IPS-18a (cell line): ENCODE results near the gene ATP6V0A1.

Experiments
- H3K27ac ChIP-seq: one replicate; pipeline ENCODE4 v1.5.1; 2013; ENCODE audit warnings: low read length
- H3K27me3 ChIP-seq: one replicate; pipeline ENCODE4 v1.6.1; 2013; ENCODE audit warnings: mild to moderate bottlenecking, low read length; ENCODE audit not compliant: control insufficient read depth, insufficient read depth
- H3K36me3 ChIP-seq: one replicate; pipeline ENCODE4 v1.6.1; 2013; ENCODE audit warnings: low read depth, low read length; ENCODE audit not compliant: control insufficient read depth
- H3K4me1 ChIP-seq: one replicate; pipeline ENCODE4 v1.6.1; 2013; ENCODE audit warnings: low read depth, low read length; ENCODE audit not compliant: control insufficient read depth
- H3K4me3 ChIP-seq: one replicate; pipeline ENCODE4 v1.5.1; 2013; ENCODE audit warnings: low read length
- H3K9ac ChIP-seq: one replicate; pipeline ENCODE4 v1.6.1; 2013; ENCODE audit warnings: mild to moderate bottlenecking, low read length, moderate library complexity
- H3K9me3 ChIP-seq: one replicate; pipeline ENCODE4 v1.6.1; 2013; ENCODE audit warnings: low read depth, low read length; ENCODE audit not compliant: control insufficient read depth

ATP6V0A1 gene

DNA sequence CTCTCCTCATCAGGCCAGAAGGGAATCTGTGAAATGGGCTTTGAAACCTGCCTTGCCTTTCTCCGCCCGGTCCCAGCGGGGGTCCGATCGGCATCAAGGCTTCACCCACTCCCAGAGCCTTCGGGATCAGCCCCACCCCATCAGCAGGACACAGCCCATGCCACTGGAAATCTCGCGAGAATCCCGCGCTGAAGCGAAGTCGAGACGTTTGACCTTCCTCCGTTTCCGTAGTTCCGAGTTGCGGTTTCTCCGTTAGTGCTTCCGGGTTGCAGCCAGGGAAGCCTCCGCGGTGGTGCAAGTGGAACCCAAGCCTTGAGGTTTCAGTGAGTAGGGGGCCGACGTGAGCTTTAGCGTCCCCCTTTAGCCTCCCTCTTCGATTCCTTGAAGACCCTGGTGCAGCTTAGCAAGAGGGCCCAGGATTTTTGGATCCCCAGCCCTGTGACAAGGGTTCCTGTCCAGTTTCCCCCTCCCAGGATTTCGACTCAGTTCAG is 103.3 kb downstream of the ATP6V0A1 start, which contains the start of gene COASY:
Gene COASY, plus strand, starts transcription at position 252 of the 491 bp plus-strand sequence. CDS start 475 bp downstream, outside the sequence.
- H3K9me3 ChIP-seq: no peaks in the 10 kb centered on the region
- peaks cover 7% of the 10 kb centered on the region for H3K4me1 ChIP-seq
- no peaks in the 10 kb centered on the region for H3K27me3 ChIP-seq
- H3K36me3 ChIP-seq: peaks cover 14% of the 10 kb centered on the region
- no peak within 1 kb of the TSS for H3K27ac ChIP-seq
- H3K9ac ChIP-seq: peak within 1 kb of the TSS; percentile 83
- H3K4me3 ChIP-seq: peak within 1 kb of the TSS; percentile 85

GRCh38 chr17:42562388-42563142 is 103.9 kb downstream of the ATP6V0A1 start:
- no peak overlapping the region for H3K27ac ChIP-seq
- H3K9me3 ChIP-seq: no peaks in the 10 kb centered on the region
- H3K27me3 ChIP-seq: no peaks in the 10 kb centered on the region
- H3K4me3 ChIP-seq: peak overlapping the region; percentile 85
- peak overlapping the region; percentile 83 for H3K9ac ChIP-seq
- peaks cover 14% of the 10 kb centered on the region for H3K36me3 ChIP-seq
- peaks cover 7% of the 10 kb centered on the region for H3K4me1 ChIP-seq

DNA sequence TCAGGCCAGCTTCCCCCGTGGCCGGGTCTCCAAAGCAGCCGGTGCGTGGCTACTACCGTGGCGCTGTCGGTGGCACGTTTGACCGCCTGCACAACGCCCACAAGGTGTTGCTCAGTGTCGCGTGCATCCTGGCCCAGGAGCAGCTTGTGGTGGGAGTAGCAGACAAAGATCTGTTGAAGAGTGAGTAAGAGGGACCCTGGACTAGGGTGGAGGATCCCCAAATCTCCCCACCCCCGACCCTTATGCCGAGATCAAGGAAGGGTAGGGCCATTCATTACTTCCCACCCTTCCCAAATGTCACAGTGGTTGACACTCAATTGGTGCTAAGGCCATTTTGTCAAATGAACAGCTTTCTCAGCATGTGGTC is 104.4 kb downstream of the ATP6V0A1 start:
- H3K9ac ChIP-seq: peak overlapping the region; percentile 83
- peaks cover 7% of the 10 kb centered on the region for H3K4me1 ChIP-seq
- peaks cover 14% of the 10 kb centered on the region for H3K36me3 ChIP-seq
- no peaks in the 10 kb centered on the region for H3K9me3 ChIP-seq
- H3K27ac ChIP-seq: no peak overlapping the region
- peak overlapping the region; percentile 85 for H3K4me3 ChIP-seq
- no peaks in the 10 kb centered on the region for H3K27me3 ChIP-seq

DNA sequence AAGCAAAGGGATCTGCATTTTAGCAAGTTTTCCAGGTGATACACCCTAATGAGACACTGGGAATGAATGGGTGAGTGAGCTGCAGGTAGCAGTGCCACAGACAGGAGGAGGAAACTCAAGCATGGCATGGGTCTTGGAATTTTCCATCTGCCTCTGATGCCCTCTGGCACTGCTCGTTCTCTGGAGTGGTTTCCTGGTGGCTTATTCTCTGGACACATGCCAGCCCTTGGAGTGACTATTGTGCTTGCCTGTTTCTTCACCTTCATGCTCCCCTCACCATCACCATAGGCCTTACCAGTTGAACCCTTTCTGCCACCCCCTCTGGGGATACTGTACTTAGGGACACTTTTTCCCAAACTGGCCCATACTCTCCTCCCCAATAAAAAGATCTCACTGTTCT is 104.9 kb downstream of the ATP6V0A1 start:
- peaks cover 16% of the 10 kb centered on the region for H3K36me3 ChIP-seq
- H3K9me3 ChIP-seq: no peaks in the 10 kb centered on the region
- no peak overlapping the region for H3K27ac ChIP-seq
- H3K4me1 ChIP-seq: peaks cover 7% of the 10 kb centered on the region
- no peak overlapping the region for H3K9ac ChIP-seq
- H3K27me3 ChIP-seq: no peaks in the 10 kb centered on the region
- H3K4me3 ChIP-seq: peak overlapping the region; percentile 85

- Histone ChIP-seq H3K27me3 (no peaks in the 10 kb centered on the region), H3K4me1 (peaks cover 7% of the 10 kb centered on the region), H3K36me3 (peaks cover 20% of the 10 kb centered on the region), H3K4me3 (no peak overlapping the region), H3K27ac (no peak overlapping the region), H3K9me3 (no peaks in the 10 kb centered on the region), H3K9ac (no peak overlapping the region)
Observed at GRCh38 chr17:42563950-42564349, 105.3 kb downstream of the ATP6V0A1 start.

DNA sequence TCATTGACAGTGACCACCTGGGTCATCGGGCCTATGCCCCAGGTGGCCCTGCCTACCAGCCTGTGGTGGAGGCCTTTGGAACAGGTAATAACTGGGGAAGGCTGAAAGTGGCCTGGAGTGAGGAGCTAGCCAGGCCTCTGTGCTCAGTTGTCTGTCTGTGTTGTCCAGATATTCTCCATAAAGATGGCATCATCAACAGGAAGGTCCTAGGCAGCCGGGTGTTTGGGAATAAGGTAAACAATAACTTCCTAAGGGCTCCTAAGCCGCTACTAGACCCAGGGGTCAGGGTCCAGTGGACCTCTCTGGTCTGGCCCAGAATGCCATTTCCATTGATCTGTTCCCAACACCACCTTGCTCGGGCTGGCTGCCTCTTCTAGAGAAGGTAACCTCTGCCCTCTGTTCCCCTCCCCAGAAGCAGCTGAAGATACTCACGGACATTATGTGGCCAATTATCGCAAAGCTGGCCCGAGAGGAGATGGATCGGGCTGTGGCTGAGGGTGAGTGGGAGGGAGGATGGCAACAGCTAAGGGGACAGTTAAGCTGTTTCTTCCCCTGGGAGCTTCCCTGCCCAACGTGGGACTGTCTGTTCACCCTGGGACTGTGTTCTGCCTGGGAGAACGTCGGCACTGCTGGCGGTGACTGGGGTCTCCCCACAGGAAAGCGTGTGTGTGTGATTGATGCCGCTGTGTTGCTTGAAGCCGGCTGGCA is 106.3 kb downstream of the ATP6V0A1 start:
- H3K27ac ChIP-seq: no peak overlapping the region
- H3K4me1 ChIP-seq: peaks cover 7% of the 10 kb centered on the region
- H3K36me3 ChIP-seq: peaks cover 30% of the 10 kb centered on the region

DNA sequence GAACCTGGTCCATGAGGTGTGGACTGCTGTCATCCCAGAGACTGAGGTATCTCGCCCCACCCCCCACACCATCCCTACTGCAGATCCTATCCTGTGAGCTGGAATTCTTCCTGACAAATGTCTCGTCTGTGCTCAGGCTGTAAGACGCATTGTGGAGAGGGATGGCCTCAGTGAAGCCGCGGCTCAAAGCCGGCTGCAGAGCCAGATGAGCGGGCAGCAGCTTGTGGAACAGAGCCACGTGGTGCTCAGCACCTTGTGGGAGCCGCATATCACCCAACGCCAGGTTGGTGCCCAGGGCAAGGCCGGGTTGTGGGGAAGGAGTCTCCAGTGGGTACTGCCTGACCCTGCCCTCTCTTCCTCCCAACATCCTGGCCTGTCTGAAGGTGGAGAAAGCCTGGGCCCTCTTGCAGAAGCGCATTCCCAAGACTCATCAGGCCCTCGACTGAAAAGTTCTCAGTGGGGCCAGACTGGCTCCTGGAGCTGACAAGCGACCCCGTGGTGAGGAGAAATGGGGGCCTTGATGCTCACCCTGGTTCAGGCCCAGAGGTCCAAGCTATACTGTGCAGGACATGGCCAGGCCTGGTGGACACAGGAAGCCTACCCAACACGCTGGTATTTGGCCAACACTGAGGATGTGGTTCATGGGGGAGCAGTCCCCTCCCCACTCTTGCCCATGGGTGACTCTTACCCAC is 107.0 kb downstream of the ATP6V0A1 start:
- H3K27ac ChIP-seq: no peak overlapping the region
- peaks cover 7% of the 10 kb centered on the region for H3K4me1 ChIP-seq
- H3K36me3 ChIP-seq: peaks cover 36% of the 10 kb centered on the region
- no peaks in the 10 kb centered on the region for H3K9me3 ChIP-seq
- H3K4me3 ChIP-seq: no peak overlapping the region
- no peak overlapping the region for H3K9ac ChIP-seq
- no peaks in the 10 kb centered on the region for H3K27me3 ChIP-seq

More for the DNA sequence above, 106.3 kb downstream of the ATP6V0A1 start:
- Histone ChIP-seq H3K27me3 (no peaks in the 10 kb centered on the region), H3K9ac (no peak overlapping the region), H3K4me3 (no peak overlapping the region), H3K9me3 (no peaks in the 10 kb centered on the region)

GRCh38 chr17:42566215-42566882 is 107.7 kb downstream of the ATP6V0A1 start:
- Histone ChIP-seq H3K27ac (no peak overlapping the region), H3K36me3 (peaks cover 42% of the 10 kb centered on the region), H3K27me3 (no peaks in the 10 kb centered on the region), H3K4me3 (peak overlapping the region; percentile 56), H3K9ac (peak overlapping the region; percentile 69), H3K4me1 (peaks cover 7% of the 10 kb centered on the region), H3K9me3 (no peaks in the 10 kb centered on the region)

DNA sequence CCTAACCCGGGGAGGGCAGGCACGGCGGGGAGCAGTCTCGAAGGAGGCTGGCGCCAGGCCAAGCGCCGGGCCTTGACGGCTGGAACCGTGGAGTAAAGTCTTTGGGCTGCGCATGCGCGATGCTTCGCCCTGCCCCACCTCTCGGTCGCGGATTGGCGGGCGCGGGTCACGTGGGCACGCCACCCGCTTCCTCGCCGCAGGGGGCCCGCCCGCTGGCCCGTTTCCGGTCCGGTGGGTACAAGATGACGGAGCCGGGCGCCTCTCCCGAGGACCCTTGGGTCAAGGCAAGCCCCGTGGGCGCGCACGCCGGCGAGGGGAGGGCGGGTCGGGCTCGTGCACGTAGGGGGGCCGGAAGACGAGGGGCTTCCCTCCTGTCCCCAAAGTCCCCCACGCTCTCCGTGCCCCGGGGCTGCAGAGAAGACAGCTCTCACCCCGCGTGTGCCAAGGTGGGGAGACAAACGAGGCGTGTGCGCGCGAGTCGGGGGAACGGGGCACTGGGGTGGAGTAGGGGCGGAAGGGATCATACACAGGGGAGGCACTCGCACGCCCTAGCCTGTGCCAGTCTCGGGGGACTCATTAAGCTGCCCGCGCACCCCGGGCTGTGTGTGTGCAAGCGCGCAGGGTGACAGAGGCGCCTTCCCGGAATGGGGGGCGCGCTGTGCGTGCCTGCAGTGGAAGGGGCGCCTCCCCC is 108.3 kb downstream of the ATP6V0A1 start, which contains the start of gene MLX:
Gene MLX, plus strand, starts transcription at position 218 of the 691 bp plus-strand sequence. Its CDS starts 25 bp downstream, at position 243.
- Histone ChIP-seq H3K27me3 (no peaks in the 10 kb centered on the region), H3K36me3 (peaks cover 49% of the 10 kb centered on the region), H3K4me1 (peaks cover 7% of the 10 kb centered on the region), H3K9me3 (no peaks in the 10 kb centered on the region), H3K27ac (no peak within 1 kb of the TSS), H3K4me3 (peak within 1 kb of the TSS; percentile 56), H3K9ac (peak within 1 kb of the TSS; percentile 69)

DNA sequence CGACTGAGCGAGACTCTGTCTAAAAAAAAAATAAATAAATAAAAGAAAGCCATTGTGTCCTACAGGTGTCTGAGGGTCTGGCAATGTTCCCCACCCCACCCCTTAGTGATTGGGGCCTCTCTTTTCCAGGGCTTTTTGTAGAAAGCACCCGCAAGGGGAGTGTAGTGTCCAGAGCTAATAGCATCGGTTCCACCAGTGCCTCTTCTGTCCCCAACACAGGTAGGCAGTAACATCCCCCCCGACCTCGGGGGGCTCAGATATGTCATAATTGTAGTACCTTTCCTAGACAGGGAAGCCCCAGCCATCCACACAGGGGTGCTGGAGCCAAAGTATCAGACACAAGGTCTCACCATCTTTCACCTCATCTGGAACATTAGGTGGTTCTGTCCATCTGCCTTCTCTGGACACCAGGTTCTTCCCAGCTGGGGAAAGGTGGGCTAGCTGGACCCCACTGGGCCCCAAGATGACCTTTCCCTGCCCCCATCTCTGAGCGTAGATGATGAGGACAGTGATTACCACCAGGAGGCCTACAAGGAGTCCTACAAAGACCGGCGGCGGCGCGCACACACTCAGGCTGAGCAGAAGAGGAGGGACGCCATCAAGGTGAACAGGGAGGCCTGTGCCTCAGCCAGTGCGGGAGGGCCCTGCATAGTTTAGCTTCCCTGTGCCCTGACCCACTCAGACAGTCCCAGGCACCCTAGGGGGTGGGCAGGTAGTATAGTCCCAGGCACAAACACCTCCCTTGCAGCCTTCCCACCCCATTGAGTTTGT is 109.8 kb downstream of the ATP6V0A1 start:
- Histone ChIP-seq H3K4me3 (no peak overlapping the region), H3K27me3 (no peaks in the 10 kb centered on the region), H3K36me3 (peaks cover 64% of the 10 kb centered on the region), H3K4me1 (peaks cover 3% of the 10 kb centered on the region), H3K27ac (no peak overlapping the region), H3K9ac (no peak overlapping the region), H3K9me3 (no peaks in the 10 kb centered on the region)
